Activated naive CD4-positive, alpha-beta T cell treated with anti-CD3 and anti-CD28 coated beads, Interleukin-2, amount 10 ng/mL, durations not matched to agents 5 hours and 36 hours (primary cell): Measurements from ENCODE around the gene FAM169A. TPM values are rescaled to one million over a fixed set of nuclear protein-coding genes. Genes with fewer than 3 reads are reported as not detected.

Experiments used
- total RNA-seq, 2 experiments: library from RNA; stranded (reverse); gene quantifications; one replicate each; pipeline ENCODE4 v1.2.3, GENCODE V29; 2021

Gene FAM169A
- total RNA-seq: 1 to 10 TPM; 3.8 to 4.0 TPM

GRCh38 chr5:74865804-74866595, at the start of gene FAM169A:
Gene FAM169A, minus strand, starts transcription at chr5:74866387. Its CDS starts 24,711 bp downstream, at chr5:74841676.

GRCh38 chr5:74766849-74767578, 99.2 kb downstream of the FAM169A start, which contains the start of the genes GFM2 and NSA2:
Gene GFM2, minus strand, starts transcription at chr5:74767117. Its CDS starts 3,375 bp downstream, at chr5:74763742.
Gene NSA2, plus strand, starts transcription at chr5:74767249. Its CDS starts 112 bp downstream, at chr5:74767361.

Other genes with a start within 250 kb of the FAM169A start
- gene ENC1, start 225.7 kb downstream of the FAM169A start, total RNA-seq: 1 to 10 TPM; 1.2 to 1.5 TPM
- gene HEXB, start 181.2 kb downstream of the FAM169A start, total RNA-seq: 10 to 100 TPM; 70.2 to 73.7 TPM
- 10 to 100 TPM; 17.3 to 19.4 TPM for gene GFM2, start 99.3 kb downstream of the FAM169A start, total RNA-seq
- 100 to 1,000 TPM in 1 of 2 experiments, 10 to 100 TPM in 1; 86.2 to 110 TPM for gene NSA2, start 99.1 kb downstream of the FAM169A start, total RNA-seq
- 1 to 10 TPM; 2.0 to 2.2 TPM for gene GCNT4, start 186.2 kb upstream of the FAM169A start, total RNA-seq